T-helper 1 cell treated with Interleukin-12 subunit alpha and Interleukin-12 subunit beta and Interleukin-4 antibody, amounts not matched to agents 30 ng/mL and 1 ng/mL, for 36 hours (primary cell): ENCODE results near the gene LSM12. TPM values are rescaled to one million over a fixed set of nuclear protein-coding genes. Genes with fewer than 3 reads are reported as not detected.

Source experiments
- intact Hi-C: fragments of 100-400 bp; cut with micrococcal nuclease; formaldehyde crosslinking; loops from one replicate; pipeline ENCODE4 v1.15.1; 2024
- total RNA-seq: library from RNA; stranded (reverse); gene quantifications from 2 replicates; pipeline ENCODE4 v1.2.3, GENCODE V29; 2022

The LSM12 gene
- total RNA-seq, 1 donor from 2014 or later, result 66.4 TPM

DNA sequence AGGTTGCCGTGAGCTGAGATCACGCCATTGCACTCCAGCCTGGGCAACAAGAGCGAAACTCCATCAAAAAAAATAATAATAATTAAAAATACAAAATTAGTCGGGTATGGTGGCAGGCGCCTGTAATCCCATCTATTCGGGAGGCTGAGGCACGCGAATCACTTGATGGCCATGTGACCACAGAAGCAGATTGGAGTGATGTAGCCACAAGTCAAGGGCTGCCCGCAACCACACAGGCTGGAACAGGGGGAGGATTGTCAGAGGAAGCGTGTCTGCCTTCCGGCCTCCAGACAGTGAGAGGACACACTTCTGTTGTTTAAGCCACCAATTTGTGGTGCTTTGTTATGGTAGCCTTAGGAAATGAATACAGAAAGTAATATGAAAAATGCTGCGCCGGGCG is 73.8 kb downstream of the LSM12 start:
- intact Hi-C loops, result loop anchor here (5.0 kb wide), 1 partner anchor 50 kb away; no protein-coding TSS in a partner anchor

DNA sequence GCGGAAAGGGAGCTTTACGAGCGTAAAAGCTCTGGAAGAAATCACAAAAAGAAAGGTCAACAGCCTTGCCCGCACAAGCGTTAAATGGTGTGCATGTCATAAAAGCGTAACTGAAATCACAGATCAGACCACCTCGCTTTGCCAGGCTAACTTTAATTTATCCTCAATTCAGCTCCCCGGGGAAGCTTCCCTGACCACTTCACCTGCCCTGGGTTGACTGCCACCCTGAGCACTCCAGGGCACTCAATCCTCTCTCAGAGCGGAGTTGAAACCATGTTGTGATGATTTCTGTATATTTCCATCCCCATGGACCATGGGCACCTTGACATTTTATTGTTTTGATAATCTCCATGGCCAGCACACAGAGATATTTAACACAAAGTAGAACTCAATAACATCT is 78.2 kb downstream of the LSM12 start:
- intact Hi-C loops, result no loop called here

GRCh38 chr17:43987131-43988021 is 79.1 kb downstream of the LSM12 start:
- intact Hi-C loops, result no loop called here

- intact Hi-C loops, result no loop called here
Observed at GRCh38 chr17:43986225-43986981, 80.1 kb downstream of the LSM12 start.

- intact Hi-C loops, result no loop called here
Observed at GRCh38 chr17:43984521-43984920, 82.0 kb downstream of the LSM12 start.

Other genes with a start within 250 kb of the LSM12 start
- gene MPP3, start 233.5 kb downstream of the LSM12 start, total RNA-seq, result not detected in 2 replicates
- not detected in 2 replicates for gene CD300LG, start 219.5 kb downstream of the LSM12 start, total RNA-seq
- gene MPP2, start 159.1 kb downstream of the LSM12 start, total RNA-seq, result 0.86 and 1.2 TPM in 2 replicates
- gene PPY, start 124.2 kb downstream of the LSM12 start, total RNA-seq, result not detected in 2 replicates
- gene PYY, start 112.7 kb downstream of the LSM12 start, total RNA-seq, result not detected in 2 replicates
- gene NAGS, start 62.0 kb downstream of the LSM12 start, total RNA-seq, result 0.51 and 0.68 TPM in 2 replicates
- 31.8 and 33.6 TPM in 2 replicates for gene TMEM101, start 51.7 kb downstream of the LSM12 start, total RNA-seq
- 20.2 and 23.4 TPM in 2 replicates for gene G6PC3, start 4.1 kb upstream of the LSM12 start, total RNA-seq
- gene HDAC5, start 57.0 kb upstream of the LSM12 start, total RNA-seq, result 13.5 and 15.0 TPM in 2 replicates
- gene HROB, start 75.3 kb upstream of the LSM12 start, total RNA-seq, result 11.1 and 12.4 TPM in 2 replicates
- gene ASB16, start 104.0 kb upstream of the LSM12 start, total RNA-seq, result 0.56 TPM in 1 of 2 replicates, not detected in the other
- 28.4 and 33.2 TPM in 2 replicates for gene TMUB2, start 120.3 kb upstream of the LSM12 start, total RNA-seq
- 122 and 128 TPM in 2 replicates for gene ATXN7L3, start 133.2 kb upstream of the LSM12 start, total RNA-seq
- 169 and 175 TPM in 2 replicates for gene UBTF, start 153.0 kb upstream of the LSM12 start, total RNA-seq
- not detected in 2 replicates for gene SLC4A1, start 201.5 kb upstream of the LSM12 start, total RNA-seq
- gene RUNDC3A, start 241.9 kb upstream of the LSM12 start, total RNA-seq, result 0.56 and 0.64 TPM in 2 replicates